Hematopoietic multipotent progenitor cell treated with erythropoietin and hydrocortisone succinate and interleukin-3 and kit ligand, for 6 days (in vitro differentiated cells): ENCODE results near the gene MYH3.
A peak's percentile ranks its signal among the peaks of the same experiment; 100 is the strongest.

ENCODE experiments used
- DNase-seq: peaks from one replicate; pipeline ENCODE4 v3.0.0-alpha.2; 2015

Gene MYH3

DNA sequence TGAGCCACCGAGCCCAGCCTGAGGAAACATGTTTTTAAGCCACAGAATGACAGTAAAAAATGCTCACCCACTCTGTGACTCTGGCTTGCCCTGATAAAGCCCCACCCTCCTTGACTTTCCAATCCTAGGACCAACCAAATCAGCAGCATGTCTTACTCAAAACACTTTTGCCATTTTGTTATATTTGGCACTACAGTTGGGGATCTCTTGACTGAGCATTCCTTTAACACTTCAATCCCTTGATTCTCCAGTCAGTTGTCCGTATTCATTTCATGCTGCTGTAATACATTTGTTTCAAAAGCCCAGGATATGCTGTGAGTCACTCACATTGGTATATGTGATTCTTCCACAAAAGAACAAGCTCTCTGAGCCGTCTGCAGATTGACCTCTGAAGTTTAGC is 8.2 kb downstream of the MYH3 start:
- DNase-seq = peak; percentile 70

DNA sequence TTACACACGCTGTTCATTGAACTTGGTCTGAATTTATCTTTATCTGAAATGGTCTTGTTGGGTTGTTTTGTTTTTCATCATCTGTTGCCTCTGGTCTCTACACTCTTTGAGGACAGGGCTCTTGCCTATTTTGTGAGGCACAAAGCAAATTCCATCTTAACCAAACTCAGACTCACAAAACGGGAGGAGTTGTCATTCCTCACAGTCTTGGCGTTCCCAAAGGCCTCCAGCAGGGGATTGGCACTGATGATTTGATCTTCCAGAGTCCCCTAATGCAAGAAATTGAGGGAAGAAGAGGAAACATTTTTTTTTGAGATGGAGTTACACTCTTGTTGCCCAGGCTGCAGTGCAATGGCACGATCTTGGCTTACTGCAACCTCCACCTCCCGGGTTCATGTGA is 8.7 kb downstream of the MYH3 start:
- DNase-seq = no peak

DNA sequence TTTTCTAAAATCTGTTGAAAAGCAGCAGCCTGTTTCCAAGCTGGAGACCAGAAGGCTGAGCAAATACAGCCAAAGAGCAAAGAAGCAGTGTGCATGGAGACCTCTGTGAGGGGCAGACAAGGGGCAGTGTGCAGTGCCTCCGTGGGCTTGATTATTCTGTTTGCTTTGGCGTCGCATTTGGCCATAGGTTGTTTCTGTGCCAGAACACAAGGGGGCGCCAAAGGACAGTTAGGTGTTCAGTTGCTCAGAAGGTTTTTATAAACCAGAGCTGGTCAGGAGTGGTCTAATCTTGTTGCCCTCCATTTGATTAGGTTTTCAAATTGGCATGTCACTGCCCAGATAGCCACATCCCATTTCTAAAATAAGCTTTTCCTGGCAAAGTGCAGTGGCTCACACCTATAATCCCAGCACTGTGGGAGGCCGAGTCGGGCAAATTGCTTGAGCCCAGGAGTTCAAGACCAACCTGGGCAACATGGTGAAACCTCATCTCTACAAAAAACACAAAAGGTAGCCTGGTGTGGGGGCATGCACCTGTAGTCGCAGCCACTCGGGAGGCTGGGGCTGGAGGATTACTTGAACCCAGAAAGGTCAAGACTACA is 10.6 kb downstream of the MYH3 start:
- DNase-seq = peak; percentile 89

DNA sequence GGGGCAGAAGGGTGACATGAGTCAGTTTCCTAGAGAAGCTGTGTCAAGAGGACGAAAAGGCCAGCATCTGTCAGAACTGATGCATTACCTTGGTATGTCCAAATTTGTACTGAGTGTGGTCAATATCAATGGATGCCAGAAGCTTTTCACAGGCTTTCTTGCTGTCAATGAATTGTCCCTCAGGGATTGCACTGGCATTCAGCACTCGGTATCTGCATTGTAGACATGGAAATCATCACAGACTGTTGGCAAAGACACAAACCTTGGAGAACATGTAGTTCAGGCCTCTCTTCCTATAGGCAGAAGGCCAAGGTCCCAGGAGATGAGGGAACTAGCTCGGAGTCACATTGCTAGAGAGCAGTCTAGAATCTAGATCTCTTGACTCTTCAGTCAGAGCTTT is 16.6 kb downstream of the MYH3 start:
- no peak for DNase-seq

DNA sequence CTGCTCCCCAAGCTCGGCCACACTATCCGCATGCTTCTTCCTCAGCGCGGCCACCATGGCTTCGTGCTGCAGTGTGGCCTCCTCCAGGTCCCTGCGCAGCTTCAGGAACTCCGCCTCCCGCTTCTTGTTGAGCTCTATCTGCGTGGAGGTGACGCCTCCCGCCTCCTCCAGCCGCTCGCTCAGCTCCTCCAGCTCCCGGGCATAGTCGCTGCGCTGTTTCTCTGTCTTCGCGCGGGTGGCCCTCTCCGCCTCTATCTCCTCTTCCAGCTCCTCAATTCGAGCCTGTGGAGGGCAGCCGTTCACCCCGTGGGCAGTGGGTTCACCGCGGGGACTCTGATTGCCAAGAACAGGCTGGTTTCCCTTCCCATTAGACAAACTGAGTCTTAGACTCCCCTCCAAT is 19.0 kb downstream of the MYH3 start:
- DNase-seq = no peak

DNA sequence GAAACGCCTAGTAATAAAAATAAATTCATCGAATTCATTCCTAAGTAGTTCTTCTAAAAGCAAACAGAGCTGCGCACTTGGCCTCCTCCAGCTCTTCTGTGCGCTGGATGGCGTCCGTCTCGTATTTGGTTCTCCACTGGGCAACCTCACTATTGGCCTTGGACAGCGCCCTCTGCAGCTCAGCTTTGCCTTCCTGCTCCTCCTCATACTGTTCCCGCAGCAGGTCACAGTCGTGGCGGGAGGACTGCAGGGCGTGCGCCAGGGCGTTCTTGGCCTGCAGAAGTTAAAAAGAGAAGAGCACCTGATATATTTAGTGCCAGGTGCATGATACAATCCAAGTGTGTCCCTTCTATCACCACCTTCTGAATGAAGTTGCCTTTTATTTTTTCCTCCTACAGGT is 21.8 kb downstream of the MYH3 start:
- DNase-seq = no peak

DNA sequence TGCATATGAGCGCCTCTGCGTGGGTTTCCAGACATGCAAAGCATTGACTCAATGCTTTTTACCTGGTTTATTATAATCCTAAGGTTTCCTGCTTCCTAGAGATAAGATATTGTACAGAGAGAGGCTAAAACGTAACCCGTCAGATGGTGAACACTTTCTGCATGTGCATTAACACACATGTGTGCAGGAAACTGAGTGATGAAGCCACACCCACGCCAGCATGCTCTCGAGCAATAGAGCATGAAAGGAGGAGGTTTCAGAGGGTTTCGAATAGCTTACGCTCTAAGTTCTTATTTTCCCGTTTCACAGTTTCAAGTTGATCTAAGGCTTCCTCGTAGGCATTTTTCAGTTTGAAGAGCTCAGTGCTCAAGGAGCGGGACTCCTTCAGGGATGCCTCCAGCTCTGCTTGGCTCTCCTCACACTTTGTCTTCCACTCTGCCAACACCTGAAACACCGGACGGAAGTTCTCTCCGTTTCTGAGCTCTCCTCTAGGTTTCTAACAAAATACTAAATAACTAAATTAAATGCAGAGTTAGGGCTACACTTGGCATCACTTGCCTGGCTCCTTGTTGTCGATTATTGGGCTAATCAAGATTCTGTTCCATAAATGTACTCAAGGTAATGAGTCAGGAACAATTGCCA is 23.2 kb downstream of the MYH3 start:
- no peak for DNase-seq

DNA sequence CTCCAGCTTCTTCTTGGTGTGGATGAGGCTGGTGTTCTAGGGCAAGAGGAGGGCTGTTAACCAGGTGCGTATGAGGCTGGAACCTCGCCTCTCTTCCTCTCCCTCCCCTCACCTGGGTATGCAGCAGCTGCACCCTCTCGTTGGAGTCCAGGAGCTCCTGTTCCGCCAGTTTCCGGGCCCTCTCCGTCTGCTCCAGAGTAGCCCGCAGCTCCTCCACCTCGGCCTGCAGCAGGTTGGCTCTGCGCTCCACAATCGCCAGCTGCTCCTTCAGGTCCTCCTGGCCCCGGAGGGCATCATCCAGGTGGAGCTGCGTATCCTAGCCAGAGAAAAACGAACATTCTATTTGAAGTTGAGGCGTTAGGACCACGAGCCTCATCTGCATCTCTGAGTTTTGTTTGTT is 25.4 kb downstream of the MYH3 start:
- DNase-seq = no peak

DNA sequence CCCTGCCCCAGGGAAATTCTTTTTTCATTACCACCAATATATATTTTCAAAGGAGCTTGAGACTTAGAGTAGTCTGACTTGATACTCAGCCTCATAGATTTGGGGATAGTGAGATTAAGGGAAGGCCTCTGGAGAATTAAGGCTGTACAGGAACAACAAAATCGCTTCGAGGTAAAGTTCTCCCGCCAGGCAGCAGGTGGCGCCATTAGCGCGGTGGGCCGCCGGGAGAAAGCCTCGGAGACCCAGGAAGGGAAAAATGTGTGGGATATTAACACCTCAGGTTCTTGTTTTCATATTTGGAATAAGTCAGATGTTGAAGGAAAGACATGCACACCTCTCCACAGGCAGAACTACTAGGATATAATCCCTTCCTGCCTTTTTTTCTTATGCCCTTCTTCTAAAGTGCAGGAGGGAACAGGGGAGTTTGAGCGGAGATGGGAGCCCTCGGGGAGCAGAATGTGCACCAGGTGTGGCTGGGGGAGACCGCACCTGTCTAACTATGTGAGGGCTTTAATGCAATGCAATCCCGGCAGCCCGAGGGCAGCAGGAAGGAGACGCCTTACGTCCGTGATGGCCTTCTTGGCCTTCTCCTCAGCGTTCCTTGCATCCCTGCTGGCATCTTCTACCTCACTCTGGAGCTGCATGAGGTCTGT is 25.9 kb downstream of the MYH3 start:
- DNase-seq = peak; percentile 52

DNA sequence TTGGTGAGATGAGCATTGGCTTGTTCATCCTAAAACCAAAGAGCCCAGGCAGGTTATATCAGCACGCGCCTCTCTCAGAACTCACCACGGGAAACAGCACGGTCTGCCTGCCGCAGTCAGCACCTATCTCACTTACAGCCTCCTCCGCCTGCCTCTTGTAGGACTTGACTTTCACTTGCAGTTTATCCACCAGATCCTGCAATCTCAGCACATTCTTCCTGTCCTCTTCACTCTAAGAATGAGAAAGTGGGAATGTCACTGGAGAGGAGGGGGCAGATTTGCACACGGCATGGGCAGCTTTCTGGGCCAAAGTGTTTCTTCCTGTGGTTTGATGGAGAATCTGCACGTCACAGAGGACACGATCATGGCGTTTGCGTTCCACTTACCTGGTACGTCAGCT is 27.4 kb downstream of the MYH3 start:
- no peak for DNase-seq

DNA sequence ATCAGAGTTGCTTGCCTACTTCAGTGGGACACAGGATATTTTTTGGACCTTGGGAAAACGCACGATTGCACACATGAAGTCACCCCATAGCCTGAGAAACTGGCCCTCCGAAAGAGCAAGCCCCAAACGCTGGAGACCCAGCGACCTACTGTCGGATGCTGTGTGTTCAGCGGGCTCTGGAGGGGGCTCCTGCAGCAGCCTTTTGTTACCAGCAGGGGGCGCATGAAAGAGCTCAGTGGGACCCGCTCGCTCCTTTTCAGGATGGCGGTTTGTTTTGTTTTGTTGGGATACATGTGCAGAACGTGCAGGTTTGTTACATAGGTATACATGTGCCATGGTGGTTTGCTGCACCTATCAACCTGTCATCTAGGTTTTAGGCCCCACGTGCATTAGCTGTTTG is 28.4 kb downstream of the MYH3 start:
- DNase-seq = peak; percentile 37

DNA sequence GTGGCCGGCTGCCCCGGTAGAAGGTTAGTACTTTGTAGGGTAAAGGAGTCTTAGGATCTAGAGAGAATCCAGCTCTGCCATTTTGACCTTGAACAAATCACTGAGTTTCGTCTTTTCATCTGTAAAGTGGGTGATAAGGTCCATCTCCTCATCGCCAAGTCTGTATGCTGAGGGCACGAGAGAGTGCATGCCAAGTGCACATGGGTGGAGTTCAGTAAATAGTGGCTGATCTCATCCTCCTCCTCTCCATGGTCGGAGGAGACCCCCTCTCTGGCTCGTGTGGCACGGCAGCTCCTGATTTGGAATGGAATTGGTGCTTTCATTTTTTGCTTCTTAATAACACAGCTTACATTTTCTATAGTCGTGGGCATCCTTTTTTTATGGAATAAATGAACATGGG is 30.7 kb downstream of the MYH3 start:
- DNase-seq = no peak

DNA sequence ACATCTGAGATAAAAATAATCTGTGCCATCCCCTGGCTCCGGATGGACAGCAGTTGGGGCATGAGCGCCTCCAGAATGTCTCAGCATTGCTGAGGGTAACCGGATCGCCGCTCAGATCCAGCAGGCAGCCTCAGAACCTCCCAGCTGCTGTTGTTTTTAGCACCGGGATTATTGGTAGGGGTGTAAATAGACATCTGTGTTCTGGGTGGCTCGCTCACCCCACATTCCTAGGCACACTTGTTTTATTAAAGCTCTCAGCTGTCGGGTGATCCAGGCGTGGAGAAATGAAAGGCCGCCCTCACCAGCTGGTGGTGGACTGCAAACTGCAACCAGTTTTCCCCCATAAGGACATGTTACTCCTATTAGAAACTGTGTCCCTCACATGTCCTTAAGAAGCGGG is 32.1 kb downstream of the MYH3 start:
- DNase-seq = no peak

DNA sequence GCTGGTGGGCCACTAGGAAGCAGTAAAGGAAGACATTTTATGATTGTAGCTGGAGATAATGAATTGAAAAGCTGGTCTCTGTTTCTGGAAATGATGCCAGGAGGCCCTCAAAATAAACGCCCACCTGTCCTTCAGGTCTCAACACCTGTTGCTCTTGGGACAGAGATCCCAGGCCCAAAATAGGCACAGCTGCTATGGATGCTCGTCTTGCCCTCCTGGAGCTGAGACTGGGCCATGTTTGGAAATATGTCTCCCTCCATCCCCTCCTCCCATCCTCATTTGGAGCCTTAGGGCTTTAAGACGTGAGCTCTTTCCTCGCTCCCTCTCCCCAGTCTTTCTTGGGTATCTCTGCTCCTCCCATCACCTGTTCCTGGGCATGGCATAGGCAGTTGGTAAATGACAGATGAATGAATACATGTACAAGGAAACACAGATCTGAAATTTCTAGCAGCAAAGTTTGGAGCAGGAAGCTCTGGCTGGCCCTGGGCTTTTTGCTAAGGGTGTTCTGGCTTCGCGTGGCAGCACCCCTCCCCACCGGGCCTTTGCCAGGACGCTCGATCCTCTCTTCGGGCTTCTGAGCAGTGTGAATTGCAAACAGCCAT is 33.3 kb downstream of the MYH3 start:
- no peak for DNase-seq

DNA sequence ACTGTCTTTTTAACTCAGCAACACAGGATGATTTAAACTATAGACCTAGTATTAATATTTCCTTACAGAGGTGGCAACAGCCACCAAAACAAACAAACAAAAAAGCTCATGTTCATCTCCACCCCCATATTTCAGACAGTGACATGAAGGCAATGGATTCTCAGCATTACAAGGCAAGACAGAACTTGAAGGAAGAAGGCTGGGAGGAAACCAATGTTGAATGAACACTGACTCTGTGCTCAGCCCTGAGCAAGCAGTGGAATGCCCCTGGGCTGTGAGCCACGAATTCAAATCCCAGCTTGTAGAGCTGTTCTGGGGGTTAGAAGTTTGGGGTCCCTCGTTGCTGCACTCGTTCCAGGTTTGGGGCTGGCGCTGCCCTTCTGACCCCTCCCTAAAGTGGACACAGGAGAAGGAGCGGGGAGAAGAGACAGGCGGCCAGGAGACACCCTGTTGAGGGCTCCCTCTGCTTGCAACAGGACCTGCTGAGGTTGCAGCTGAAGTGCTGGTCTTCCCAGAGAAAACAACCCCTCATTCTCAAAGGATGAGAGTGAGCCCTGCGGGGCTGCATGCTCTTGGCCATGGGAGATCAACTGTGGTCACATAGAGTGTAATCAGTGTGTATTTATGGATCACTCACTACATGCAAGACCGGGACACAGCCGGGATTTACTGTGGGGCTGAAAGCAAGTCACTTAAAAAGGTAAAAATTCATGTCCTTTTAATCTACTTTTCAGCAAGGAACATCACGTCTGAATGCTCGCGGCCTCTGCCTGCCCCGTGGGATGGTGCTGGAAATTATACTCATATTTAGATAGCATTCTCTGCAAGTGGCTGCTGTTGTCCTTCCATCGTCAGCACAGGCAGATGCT is 34.3 kb downstream of the MYH3 start:
- no peak for DNase-seq

DNA sequence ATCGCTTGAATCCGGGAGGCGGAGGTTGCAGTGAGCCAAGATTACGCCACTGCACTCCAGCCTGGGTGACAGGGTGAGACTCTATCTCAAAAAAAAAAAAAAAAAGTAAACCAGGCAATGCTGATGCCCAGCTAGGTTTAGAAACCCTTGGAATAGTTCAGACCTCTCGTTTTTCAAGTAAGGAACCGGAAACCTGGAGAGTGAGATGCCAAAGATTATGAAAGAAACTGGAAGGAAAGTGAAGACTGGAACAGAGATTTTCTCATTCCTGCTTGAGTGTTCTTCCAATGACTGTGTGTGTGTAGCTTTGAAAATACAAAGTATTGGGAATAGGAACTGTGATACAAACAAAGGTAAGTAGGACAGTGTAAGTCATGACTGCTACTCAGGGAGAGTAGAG is 35.7 kb downstream of the MYH3 start:
- DNase-seq = no peak

DNA sequence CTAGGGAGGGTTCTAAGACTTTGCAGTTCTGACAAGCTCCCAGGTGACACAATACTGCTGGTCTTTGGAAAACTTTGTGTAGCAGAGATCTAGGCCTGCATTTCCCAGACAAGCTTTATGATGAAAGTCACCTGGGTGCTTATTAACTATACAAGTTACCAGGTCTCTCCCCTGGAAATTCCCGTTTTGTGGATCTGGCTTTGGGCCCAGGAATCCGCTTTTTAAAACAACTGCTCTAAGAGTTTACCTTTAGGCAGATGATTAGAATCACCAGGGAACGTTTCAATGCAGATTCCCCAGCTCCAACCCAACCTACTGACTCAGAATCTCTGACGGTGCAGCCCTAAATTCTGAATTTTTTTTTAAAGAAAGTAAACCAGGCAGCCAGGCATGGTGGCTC is 36.3 kb downstream of the MYH3 start:
- no peak for DNase-seq

DNA sequence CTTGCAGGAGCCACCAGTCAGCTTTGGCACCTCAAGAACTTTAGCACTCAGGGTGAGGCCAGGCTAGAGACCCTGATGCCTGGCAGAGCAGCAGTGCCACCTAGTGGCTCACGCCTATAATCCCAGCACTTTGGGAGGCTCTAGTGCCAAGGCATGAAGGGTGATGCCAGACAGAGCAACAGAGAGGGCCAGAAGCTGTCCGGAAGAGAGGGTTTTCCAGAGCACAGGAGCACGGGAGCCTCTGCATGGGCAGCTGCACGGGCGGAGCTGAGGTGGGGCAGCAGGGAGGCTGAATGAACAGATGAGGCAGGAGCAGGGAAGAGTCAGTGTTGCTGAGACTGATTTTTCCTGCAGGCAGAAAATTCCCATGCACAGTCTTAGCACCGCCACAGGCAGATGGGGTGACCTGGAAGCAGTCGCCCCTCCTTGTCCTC is 38.9 kb downstream of the MYH3 start:
- DNase-seq = peak; percentile 87

DNA sequence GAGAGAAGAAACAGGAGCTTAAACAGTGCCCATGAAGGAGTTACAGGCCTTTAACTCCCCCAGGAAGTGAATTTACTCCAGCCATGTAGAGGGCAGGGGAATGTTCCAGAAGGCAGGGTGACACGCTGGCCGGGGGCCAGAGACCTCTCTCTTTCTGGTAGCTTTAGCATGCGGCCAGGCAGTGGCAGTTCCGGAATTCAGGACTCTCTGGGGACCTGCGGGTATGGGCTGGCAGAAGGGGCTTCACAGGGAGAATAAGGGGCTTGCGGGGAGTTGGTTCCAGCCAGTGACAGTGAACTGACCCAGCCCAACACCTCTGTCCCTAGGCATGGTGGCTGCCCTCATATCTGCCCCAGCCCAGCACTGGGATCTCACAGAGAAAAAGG is 40.0 kb downstream of the MYH3 start:
- no peak for DNase-seq

DNA sequence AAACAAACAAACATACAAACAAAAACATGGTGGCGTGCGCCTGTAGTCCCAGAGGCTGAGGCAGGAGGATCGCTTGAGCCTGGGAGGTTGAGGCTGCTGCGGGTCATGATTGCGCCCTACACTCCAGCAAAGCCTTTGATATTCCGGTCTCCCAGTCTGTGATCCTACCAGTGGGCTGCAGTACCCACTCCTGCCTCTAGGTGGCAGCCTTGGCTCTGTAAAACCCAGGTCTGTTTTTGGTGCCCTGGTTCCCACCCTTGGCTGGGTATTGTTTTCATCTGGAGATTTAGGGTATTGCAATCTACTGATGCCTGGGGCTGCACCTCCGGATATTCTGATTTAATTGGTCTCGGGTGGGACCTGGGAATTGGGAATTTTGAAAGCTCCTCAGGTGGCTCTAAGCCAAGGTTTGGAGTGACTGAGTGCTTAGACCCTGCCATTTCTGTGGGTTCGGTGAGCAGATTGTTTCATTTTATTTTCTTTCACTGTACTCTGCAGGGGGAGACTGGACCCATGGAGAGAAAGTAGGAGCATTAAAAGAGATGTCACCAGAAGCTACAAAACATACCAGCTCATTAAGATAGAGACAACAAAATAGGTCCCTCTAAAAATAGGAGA is 40.5 kb downstream of the MYH3 start:
- peak; percentile 88 for DNase-seq

DNA sequence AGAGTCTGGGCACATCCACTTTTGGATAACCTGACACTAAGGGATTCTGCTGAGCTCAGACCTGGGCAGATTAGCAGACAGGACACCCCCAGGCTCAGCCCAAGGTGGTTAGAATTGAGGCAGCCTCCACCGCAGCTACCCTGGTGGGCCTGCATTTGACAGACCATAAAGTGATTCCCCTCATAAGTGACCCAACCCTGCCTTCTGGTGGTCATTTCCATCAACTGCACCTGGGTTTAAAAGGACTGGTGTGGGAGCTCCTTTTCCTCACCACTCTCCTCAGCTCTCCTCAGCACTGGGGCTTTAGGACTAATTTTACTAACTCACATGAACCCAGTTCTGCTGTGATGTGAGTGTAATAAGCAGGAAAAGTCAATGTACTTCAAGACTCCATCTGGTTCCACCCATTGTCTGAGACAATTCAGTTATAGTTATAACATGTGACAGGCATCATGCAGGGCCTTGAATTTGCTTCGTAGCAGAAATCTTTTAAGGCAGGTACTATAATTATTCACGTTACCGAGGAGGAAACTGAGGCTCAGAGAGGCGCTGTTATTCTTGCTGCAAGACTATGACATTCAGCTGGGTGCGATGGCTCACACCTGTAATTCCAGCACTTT is 42.5 kb downstream of the MYH3 start:
- peak; percentile 79 for DNase-seq

DNA sequence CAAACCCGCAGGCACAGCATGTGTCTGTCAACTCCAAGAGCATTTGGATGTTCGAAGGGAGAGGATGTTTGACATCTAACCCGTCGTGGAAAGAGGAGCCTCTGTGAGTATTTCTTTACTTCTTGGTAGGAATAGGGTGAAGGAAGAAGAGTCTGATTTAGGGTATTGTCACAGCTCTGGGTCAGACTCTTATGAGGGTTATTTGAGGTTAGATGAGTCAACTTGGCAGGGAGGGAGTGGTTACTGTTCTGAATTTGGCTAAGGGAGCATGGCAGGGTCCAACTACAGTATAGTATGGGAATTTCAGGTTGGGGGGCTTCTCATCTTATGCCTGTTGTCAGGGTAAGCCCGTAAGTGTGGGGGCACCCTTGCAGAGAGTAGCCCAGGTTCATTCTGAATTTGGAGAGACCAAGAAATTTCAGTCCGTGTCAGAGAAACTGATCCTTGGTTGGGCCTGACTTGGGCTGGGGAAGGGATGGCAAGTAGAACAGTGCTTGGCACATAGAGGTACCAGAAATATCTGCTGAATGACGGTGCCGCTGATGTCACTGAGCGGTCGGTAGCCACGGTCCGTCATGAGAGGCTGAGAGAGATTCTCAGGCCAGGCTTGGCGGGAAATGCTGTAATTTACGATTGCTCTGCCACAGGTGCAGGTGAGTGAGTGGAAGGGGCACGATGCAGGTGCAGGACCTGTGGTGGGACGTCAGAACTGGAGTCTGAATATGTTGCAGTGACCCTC is 43.2 kb downstream of the MYH3 start:
- DNase-seq = no peak
